PC-3 (cell line): ENCODE results near the gene TLNRD1.

ENCODE experiments used
- CTCF ChIP-seq: fragments of 300-600 bp; sonication (generic); conservative IDR thresholded peaks from 2 replicates; pipeline ENCODE4 v1.5.1; 2017; ENCODE audit warnings: antibody characterized with exemption, low read depth, mild to moderate bottlenecking, low read length
- EZH2 ChIP-seq: fragments of 300-600 bp; sonication (generic); IDR thresholded peaks from one replicate; pipeline ENCODE4 v1.6.1; 2017; ENCODE audit warnings: antibody characterized with exemption, mild to moderate bottlenecking, low read length; ENCODE audit not compliant: unreplicated experiment

DNA sequence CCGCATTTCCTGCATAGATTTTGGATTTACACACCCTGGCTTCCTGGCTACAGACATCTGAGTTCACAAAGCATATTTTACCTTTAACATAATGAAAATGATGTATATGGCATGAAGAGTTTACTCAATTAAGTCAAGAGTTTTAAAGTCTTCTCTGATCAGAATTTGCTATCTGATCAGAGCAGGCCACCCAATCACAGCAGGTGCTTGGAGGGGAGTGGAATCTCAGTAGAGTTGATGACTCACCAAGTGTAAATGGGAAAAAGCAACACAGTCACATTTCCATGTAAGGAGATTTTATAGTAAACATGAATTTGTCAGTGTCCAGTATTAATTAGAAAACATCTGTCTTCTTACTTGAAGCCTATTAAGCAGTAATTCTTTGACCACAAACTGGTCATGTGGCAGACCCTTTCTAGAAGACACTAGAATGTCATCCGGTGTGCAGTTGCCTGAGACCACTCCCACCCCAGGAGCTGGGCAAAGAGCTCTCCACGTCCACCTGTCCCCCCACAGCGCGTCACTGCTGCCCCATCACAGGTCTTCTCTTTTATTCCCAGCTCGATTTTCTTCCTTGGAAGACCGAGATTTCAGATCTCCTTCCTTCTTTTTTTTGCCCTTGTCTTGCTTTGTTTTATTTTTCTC is 21.9 kb upstream of the TLNRD1 start:
- TF ChIP-seq CTCF (no peak), EZH2 (no peak)
